ENCODE data around the gene ZBTB21.

The ZBTB21 gene

DNA sequence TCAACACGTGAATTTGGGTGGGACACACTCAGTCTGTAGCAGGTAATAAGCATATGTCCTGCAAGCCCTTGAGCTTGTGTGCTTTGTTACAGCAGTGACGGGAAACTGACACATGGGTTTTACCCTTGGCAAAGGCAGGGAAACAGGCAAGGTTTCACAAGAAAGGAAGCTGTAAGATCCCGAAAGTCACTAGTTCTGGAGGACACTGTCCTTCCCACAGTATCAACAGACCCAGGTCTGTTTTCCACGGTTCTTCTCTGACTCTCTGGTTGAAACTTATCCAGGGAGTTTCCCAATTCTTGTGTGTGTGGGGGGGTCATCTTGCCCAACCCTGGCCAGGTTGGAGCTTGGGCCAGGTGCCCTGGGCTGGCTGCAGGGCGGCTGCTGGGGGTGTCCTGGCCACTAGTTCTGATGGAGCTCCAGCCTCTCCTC is 29.3 kb upstream of the ZBTB21 start:
- no peak for DNase-seq

DNA sequence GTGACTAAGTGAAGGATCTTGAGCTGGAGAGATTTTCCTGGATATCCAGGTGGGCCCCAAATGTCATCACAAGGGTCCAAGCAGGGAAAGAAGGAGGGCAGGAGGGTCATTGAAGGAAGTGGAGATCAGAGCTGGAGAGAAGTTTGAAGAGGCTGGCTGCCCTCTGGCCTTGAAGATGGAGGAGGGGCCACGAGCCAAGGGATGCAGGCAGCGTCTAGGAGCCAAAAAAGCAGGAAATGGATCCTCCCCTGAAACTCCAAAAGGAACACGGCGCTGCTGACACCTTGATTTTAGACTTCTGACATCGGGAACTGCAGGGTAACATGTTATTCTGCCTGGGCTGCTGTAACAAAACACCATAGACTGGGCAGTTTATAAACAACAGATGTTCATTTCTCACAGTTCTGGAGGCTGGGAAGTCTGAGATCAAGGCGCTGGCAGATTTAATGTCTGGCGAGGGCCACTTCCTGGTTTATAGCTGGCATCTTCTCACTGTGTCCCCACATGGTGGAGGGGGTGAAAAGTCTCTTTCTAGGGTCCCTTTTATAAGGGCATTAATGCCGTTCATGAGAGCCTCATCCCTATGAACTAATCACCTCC is 28.8 kb upstream of the ZBTB21 start:
- DNase-seq, result peak; percentile 9

DNA sequence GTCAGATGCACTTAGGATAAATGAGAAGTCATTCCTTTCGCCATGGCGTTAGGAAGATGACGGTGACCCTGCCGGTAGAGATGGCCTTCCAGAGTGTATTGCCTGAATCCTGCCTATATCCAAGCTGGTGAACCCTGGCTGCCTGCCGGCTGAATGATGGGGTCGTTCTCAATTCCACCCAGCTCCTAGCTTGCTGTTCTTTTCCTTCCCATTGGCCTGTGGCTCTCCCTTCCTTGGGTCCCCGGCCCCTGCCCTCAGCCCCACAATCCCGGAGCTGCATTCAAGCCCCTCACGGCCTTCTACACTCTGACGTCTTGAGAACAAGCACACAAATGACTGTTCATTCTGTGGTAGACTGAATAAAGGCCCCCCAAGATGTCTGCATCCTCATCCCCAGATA is 28.2 kb upstream of the ZBTB21 start:
- DNase-seq, result no peak

DNA sequence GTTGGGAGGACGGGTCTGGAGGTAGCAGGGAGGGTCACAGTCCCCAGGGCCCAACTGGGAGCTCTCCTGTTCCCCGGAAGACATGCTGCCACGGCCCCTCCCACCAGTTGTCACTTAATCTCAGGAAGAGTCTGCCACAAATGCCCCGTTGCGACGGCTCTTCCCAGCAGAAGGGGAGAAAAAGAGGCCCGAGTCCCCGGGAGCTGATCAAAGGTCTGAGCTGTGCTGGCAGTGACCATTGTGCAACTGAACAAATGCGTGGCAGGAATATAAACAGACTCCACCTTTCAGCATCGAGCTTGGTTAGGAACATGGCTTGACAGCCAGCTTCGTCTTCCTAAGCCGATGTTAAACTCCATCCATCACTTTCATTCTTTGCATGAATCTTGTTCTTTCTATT is 27.8 kb upstream of the ZBTB21 start:
- peak; percentile 31 for DNase-seq

DNA sequence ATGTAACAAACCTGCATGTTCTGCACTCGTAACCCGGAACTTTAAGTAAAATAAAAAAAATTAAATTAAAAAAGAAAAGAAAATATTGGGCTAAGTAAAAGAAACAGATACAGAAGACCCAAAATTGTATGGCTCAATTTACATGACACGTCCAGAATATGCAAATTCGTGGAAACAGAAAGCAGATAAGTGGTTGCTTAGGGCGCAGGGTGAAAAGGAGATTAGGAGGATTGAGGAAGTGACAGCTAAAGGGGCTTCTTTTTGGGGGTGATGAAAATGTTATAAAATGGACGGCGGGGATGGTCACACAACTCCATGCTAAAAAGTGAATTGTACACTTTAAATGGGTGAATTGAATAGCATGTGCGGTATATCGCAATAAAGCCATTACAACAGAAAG is 27.4 kb upstream of the ZBTB21 start:
- DNase-seq, result peak; percentile 31

DNA sequence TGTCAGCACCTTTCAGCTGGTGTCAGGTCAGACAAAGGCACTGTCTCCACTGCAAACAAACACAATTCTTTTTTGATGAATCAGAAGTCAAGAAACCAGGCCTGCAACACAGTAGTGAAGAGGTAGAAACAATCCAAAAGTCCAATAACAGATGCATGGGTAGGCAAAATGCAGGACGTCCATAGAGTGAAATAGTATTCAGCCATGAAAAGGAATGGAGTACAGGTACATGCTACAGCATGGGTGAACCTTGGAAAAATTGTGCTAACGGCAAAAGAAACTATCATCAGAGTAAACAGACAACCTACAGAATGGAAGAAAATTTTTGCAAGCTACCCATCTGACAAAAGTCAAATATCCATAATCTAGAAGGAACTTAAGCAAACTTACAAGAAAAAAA is 26.2 kb upstream of the ZBTB21 start:
- DNase-seq, result no peak

DNA sequence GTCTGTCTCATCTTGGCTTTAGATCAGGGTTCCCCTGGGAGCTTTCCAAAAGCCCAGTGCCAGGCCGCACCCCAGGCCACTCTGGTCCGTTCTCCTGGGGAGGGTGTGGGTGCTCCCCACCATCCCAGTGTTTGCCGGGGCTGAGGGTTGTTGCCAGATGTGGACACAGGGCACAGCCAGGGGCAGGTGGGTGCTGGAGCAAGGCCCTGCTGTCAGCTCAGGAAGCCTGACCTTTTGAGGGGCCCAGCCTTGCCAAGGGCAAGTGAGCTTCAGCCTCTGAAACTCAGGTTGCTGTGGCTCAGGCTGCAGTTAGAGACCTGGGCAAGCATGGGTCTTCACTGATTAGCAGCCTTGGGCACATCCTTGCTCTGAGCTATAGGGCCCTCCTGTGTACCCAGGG is 22.8 kb upstream of the ZBTB21 start:
- no peak for DNase-seq

DNA sequence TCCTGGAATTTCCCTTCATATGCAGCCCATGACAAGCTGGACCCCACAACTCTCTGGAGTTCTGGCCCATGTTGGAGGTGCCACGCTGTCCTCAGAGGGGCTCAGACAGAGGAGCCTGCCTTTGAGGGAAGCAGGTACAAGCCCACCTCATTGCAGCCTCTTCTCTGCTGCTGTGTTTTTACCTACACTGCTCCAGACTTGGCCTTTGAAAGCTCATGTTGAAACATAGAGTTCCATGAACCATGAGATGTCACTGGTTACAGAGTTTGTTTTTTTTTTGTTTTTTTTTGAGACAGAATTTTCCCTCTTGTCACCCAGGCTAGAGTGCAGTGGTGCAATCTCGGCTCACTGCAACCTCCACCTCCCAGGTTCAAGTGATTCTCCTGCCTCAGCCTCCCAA is 22.1 kb upstream of the ZBTB21 start:
- no peak for DNase-seq

DNA sequence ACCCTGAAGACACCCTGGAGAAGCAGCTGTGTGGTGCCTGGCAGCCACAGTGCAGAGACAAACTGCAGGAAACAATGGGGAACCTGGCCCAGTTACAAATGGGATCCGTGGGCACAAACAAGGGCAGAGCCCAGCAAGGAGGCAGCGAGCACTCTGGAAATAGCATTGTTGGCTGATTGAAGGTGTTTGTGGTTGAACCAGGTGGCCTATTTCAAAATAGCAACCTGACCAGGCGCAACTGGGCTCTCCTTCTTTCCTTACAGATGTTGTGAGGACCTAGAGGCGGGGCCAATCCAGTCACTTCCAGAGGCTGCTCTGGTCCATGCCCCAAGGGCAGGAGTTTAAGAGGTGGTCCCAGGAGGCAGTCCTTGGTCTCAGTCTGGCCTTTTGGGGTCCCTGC is 21.7 kb upstream of the ZBTB21 start:
- no peak for DNase-seq

DNA sequence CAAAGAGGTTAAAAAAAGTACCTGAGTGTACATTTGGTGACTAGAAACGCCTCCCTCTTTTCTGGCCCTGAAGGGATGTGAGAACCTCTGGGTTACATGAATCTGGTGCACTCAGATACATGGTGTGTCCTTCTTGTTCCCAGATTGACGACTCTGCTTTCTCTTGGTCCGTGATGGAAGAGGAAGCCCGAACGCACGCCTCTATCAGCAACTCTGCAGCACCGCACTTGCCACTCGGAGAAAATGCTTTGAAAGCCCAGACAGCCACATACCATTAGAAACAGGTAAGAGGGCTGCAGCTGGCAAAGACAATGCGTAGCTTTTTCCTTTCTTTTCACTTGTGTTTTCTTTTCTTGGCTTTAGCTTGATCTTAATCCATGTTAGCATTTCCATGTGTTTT is 21.1 kb upstream of the ZBTB21 start:
- DNase-seq, result no peak

DNA sequence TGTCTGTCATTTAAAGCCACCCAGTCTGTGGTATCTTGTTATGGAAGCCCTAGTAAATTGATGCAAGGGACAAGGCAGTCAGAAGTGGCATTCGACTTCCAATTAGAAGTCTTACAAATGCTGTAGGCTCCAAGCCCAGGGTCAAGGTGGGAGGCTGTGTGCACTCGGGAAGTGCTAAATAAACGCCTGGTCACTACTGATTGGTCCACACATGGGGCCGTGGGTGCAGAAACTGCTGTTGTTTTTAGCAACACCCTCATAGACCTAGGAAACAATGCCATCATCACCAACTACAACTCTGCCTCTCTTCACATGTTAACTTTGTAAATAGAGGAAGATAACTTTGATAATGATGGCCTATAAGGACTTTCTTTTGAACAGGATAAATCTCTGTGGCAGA is 20.2 kb upstream of the ZBTB21 start:
- no peak for DNase-seq

DNA sequence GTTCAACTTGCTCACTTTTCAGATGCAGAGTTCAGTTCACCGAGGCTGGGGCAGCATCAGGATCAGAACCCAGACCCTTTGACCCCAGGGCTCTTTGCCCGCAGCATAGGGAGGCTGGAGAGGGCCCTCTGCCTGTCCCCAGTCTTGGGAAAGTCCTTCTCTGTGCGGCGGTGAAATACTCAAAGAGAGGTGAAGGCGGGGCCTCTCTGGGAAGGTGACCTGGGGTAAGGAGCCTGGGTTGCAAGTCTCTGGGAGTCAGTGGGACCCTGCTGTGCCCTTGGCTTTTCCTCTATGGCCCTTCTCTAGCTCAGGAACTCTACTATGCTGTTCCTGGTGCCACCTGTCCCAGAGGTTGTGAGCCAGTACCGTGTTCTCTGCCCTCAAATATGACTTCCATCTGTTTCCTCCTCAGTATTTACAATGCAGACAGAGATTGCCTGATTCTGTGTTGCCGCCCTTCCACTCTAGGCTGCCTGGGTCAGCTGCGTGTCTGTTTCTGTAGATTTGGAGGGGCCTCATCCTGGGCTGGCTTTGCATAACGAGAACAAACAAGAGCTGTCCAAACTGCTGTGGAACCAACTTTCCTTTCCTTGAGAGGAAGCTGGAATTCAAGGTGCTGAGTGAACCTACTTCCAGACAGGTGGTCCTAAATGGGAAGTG is 18.7 kb upstream of the ZBTB21 start:
- DNase-seq, result no peak

DNA sequence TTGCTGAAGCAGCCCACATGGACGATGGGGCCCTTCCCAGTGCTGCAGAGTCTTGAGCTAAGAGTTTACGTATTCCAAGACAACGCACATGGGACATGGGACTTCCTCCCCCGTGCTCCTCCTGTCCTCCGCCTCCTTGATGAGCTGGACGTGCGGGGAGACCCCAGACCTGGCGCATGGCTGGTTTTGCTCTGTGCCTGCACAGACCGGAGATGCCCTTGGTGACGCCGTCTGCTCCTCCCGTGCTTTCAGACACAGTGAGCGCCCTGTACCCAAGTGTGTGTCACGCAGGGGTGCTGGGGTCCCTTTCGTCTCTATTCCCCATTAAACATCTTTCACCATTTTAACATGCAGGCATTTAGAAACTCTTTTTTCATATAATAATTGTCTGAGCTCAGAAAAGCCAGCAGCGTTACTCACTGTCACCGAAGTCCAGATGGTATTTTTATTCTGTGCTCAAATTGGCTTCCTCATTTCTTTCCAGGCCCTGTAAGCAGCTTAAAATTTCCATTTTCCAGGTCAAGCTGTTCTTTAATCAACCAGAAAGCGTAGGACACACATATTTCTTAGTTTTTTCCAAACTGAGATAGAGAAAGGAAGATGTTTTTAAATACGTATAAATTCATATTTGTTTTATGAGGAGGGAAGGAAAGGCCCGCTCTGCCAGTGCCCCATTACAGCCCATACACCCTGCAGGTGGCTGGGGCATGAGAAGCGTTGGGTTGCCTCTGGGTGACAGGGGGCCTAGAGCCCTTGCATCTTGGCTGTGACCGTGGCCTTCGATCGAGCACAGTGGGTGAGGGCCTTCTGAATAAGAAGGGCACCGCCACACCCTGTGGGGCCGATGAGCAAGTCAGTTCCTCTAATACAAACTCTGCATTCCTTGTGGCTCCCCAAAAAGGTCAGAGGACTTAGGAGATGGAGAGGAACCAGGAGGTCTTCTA is 17.9 kb upstream of the ZBTB21 start:
- DNase-seq, result peak; percentile 40

DNA sequence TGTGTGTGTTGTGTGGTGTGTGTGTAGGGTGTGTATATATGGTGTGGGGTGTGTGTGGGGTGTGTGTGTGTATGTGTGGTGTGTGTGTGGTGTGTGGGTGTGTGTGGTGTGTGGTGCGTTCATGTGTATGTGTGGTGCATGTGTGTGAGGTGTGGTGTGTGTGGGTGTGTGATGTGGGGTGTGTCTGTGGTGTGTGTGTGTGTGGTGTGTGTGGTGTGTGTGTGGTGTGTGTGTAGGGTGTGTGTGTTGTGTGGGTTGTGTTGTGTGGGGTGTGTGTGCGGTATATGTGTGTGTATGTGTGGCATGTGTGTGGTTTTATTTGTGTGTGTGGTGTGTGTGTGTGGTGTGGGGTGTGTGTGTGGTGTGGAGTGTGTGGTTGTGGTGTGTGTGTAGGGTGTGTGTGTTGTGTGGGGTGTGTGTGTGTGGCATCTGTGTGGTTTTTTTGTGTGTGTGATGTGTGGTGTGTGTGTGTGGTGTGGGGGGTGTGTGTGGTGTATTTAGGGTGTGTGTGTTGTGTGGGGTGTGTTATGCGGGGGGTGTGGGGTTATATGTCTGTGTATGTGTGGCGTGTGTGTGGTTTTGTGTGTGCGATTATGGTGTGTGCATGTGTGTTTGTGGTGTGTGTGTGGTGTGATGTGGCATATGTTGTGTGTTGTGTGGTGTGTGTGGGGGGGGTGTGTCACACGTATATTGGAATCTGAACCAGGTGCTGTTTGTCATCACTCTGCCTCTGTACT is 17.1 kb upstream of the ZBTB21 start:
- no peak for DNase-seq

DNA sequence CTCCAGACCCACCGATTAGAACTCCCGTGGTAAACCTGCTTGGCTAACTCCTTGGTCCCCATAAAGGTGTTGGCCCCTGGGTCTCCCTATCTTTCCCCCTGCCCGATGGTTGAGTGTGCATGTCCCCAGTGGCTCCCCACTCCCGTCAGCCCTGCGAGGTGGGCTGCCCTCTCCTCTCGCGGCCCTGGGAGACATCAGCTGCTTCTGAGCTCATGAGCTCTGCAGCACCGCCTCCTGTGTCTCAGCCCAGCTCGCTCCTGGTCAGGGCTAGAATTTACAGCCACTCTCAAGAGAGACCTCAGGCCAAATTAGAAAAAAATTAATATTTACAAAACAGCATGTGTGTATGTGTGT is 15.9 kb upstream of the ZBTB21 start:
- no peak for DNase-seq

DNA sequence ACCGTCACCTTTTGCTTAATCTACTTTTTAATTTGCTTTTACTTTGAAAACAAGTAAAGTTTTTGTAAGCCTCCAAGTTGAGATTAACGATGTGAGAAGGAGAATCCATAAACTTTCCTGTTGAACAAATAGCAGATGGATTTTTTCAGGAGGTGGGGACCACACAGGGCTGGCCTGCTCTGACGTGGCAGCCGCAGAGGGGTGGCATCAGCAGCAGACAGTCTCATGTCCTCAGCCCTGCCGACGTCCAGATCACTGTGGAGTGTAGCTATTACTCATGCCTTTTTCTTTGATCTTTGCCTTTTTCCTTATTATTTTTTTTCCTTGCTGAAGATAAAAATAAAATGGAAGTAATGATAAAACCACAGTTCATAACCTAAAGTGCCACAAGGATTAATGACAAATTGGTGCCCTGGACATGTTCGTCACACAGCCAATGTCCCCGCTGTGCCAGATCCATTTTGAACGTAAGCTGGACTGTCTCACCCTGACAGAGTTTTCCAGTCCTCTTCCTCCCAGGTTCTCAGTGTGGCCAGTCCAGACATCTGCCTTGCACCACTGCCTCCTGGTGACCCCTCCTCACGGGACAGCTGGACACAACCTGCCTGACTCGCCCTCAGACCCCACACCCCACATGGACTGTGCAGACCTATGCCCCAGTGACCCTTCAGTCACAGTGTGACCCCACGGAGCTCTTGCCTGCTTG is 15.4 kb upstream of the ZBTB21 start:
- DNase-seq, result no peak

DNA sequence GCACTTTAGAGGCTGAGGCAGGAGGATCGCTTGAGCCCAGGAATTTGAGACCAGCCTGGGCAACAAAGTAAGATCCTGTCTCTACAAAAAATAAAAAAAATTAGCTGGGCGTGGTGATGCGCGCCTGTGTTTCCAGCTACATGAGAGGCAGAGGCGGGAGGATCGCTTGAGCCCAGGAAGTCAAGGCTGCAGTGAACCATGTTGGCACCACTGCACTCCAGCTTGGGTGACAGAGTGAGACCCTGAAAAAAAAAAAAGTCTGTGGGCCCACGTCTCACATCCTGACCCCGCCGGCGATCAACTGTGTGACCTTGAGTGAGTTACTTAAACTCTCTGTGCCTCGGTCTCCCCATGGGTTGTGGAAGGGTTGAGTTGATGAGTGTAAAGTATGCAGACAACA is 12.7 kb upstream of the ZBTB21 start:
- DNase-seq, result no peak

DNA sequence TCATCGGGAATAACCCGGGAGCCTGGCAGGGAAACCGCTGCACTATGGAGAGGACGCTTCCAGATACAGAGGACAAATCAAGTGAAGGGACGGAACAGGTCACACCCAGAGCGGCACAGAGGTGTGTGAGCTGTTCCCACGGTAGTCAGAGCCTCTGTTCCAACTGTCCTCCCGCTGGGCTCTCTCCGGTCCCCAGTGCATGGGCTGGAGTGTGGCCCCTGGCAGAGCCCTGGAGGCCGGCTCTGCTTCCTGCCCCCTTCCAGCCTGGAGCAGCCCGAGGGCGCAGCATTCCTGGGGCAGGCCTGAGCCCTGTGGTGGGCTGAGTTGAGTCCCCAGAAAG is 11.9 kb upstream of the ZBTB21 start:
- no peak for DNase-seq

DNA sequence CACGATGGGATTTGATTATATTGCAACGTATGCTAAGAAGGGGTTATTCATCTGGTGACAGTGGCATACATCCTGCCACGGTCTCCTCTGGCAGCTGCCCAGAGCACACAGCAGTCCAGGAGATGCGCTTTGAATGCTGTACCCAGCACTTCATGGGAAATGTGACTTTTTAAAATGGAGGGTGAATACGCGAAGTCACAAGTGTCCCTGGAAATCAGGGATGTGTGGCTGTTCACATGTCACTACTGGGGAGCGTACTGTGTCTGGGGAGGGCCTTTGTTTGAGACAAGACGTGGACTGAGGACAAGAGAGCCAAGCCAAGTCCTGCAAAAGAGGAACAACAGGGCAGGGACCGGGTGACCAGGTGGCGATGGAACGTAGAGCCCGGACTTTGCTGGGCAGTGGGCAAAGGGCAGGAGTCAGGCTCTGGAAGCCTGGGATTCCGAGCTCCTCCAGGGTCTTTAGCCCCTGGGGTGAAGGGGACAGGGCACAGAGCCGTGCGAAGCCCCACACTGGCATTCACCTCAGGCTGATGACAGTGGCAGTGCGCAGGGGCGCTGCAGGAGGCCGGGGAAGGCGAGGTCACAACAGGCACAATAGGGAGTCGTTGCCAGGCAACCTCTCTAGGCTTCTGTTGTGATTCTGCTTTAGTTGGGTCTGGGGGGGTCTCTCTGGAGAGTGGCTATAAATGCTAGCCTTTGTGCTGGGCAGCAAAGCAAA is 11.4 kb upstream of the ZBTB21 start:
- DNase-seq, result no peak

DNA sequence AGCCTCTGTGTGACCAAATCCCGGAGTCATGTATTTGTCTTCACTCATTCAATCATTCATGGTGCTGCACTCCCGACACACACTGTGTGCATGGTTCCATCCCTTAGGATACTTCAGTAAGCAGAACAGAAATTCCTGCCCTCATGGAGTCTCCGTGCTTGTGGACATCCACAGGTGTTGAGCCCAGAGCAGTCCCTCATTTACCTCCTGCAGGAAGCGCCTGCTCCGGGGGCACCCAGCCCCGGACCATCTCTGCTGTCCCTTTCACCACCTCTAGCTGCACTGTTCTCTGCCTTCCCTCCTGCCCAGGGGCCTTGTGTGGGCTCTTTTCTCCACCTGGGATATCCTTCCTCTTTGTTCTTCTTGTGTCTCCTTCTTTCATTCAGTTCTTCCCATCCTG is 9.5 kb upstream of the ZBTB21 start:
- DNase-seq, result no peak

DNA sequence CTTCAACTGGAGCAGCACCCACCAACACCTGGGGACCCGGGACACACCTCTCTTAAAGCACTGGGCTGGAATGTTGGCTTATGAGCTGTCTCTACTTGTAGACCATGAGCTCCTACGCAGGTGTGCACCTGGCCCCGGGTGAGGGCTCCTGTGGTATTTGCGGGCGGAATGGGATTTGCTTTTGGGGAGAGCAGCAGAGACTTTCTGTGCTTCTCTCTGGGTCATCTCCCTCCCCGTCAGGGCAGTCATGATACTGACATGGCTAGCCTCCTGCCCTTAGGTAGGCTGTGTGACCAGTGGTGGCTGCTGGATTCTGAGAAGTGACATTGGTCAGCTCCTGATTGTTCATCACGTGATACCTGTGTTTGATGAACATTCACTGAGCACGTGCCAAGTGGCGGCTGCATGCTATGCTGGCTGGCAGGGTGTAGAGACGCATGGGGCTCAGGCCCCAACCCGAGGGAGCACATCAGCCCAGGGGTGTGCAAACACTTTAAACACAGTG is 9.0 kb upstream of the ZBTB21 start:
- no peak for DNase-seq

DNA sequence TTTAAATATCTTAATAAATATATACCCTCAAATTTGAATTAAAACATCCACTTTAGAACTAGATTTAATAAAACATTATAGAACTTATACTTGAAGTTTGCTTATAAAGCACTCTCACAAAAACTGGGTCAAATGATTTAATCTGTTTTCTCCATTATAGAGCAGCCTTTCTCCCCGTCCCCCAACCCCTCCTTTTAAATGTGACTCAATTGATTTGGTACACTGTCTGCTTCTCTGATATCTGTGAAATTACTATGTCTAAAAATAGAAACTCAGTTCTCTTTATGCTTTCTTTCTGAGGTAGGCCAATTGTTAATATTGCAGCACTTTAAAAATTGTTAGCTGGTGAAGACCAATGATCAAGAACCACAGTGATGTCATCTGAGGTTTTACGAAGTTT is 6.9 kb upstream of the ZBTB21 start:
- no peak for DNase-seq
